Esophagus squamous epithelium (tissue), 5 donors: ENCODE data around the gene ARMC7. TPM values are rescaled to one million over a fixed set of nuclear protein-coding genes. Genes with fewer than 3 reads are reported as not detected.
A peak's percentile ranks its signal among the peaks of the same experiment; 100 is the strongest.

Experiments
- DNase-seq: peaks from one replicate; lab custom pipeline; 2025; lab: John Stamatoyannopoulos, UW
- H3K27ac ChIP-seq, 4 donors: fragments of 200-600 bp; sonication (generic); one replicate each; pipeline ENCODE4 v1.5.1; 2016 to 2019; ENCODE audit warnings: mild to moderate bottlenecking in 1 of 4
- H3K27me3 ChIP-seq, 4 donors: fragments of 200-600 bp; sonication (generic); 1 replicate in 3 of 4; 2 replicates in 1 of 4; pipeline versions ENCODE4 v1.5.1 to v1.6.0; 2017 to 2021; ENCODE audit warnings: antibody characterized with exemption in 1 of 4
- H3K36me3 ChIP-seq, 3 donors: fragments of 200-600 bp; sonication (generic); one replicate each; pipeline ENCODE4 v1.5.1; 2016 to 2019
- H3K4me1 ChIP-seq, 3 donors: fragments of 200-600 bp; sonication (generic); one replicate each; pipeline ENCODE4 v1.5.1; 2017 to 2019
- H3K4me3 ChIP-seq, 4 donors: fragments of 200-600 bp; sonication (generic); 1 replicate in 3 of 4; 2 replicates in 1 of 4; pipeline ENCODE4 v1.5.1; 2016 to 2019; ENCODE audit warnings: mild to moderate bottlenecking in 2 of 4, moderate library complexity in 1 of 4
- H3K9me3 ChIP-seq, 3 donors: fragments of 200-600 bp; sonication (generic); one replicate each; pipeline ENCODE4 v1.5.1; 2016 to 2019
- CTCF ChIP-seq, 6 experiments: fragments of 450-650 bp in 4 of 6; fragments of 200-600 bp in 2 of 6; sonication (generic) in 2 of 6; IDR thresholded peaks; one replicate each; pipeline ENCODE4 v1.5.1; 2016 to 2019; ENCODE audit warnings: antibody characterized with exemption in 6 of 6, mild to moderate bottlenecking in 4 of 6, moderate library complexity in 4 of 6
- POLR2A ChIP-seq, 4 donors: fragments of 450-650 bp; IDR thresholded peaks; one replicate each; pipeline ENCODE4 v1.6.1; 2017; ENCODE audit warnings: antibody characterized with exemption in 4 of 4, mild to moderate bottlenecking in 4 of 4, moderate library complexity in 3 of 4
- WGBS, 2 donors: methylation state at CpG; one replicate each; pipeline ENCODE4 v1.1.5; 2018; 5-methylcytosine and 5-hydroxymethylcytosine counted together
- intact Hi-C: fragments of 100-400 bp; cut with DNase I; formaldehyde crosslinking; loops from one replicate; pipeline ENCODE4 v1.15.0; 2022
- small RNA-seq, 4 donors: library from RNA; depleted of rRNA; stranded (forward); fragments of <200 nt; gene quantifications; one replicate each; pipeline ENCODE3, GENCODE V24; 2016
- total RNA-seq, 4 donors: library from RNA; depleted of rRNA; stranded (reverse); fragments of >200 nt; gene quantifications; one replicate each; pipeline ENCODE4 v1.1.0, GENCODE V29; 2016
- donor health status: DM: yes; HTN: yes; CAD: no.

The ARMC7 gene
- total RNA-seq, 4 donors from 2014 or later: 4.0 to 9.1 (median 5.3) TPM

GRCh38 chr17:75173526-75173925, 63.8 kb downstream of the ARMC7 start:
- Histone ChIP-seq H3K4me1 (peaks cover 0 to 57% (median 5%) of the 10 kb centered on the region in 3 donors), H3K27me3 (no peaks in the 10 kb centered on the region), H3K36me3 (peaks cover 11 to 98% (median 36%) of the 10 kb centered on the region in 3 donors), H3K27ac (peak overlapping the region in 1 of 4 donors; percentile 9), H3K9me3 (no peaks in the 10 kb centered on the region), H3K4me3 (no peak overlapping the region)
- DNase-seq: no peak
- TF ChIP-seq CTCF (IDR thresholded peaks at IDR 0.05) (no peak), POLR2A (IDR thresholded peaks at IDR 0.05) (no peak)
- 69 to 80% methylated on average over 2 of the region's 4 CpGs for WGBS, 2 donors
- intact Hi-C loops: loop anchor here (5.0 kb wide), 1 partner anchor 56 kb away; no protein-coding TSS in a partner anchor

GRCh38 chr17:75174996-75175395, 65.2 kb downstream of the ARMC7 start:
- TF ChIP-seq CTCF (IDR thresholded peaks at IDR 0.05) (no peak), POLR2A (IDR thresholded peaks at IDR 0.05) (no peak)
- H3K4me3 ChIP-seq: no peak overlapping the region
- H3K4me1 ChIP-seq: peaks cover 6 to 71% (median 16%) of the 10 kb centered on the region in 3 donors
- WGBS, 2 donors: 97 to 98% methylated on average over 11 of the region's 11 CpGs
- peaks cover 11 to 98% (median 32%) of the 10 kb centered on the region in 3 donors for H3K36me3 ChIP-seq
- H3K27ac ChIP-seq: no peak overlapping the region
- no peaks in the 10 kb centered on the region for H3K27me3 ChIP-seq
- H3K9me3 ChIP-seq: no peaks in the 10 kb centered on the region
- DNase-seq: no peak
- intact Hi-C loops: loop anchor here (5.0 kb wide), 1 partner anchor 58 kb away; no protein-coding TSS in a partner anchor

- TF ChIP-seq CTCF (IDR thresholded peaks at IDR 0.05): no peak
- TF ChIP-seq POLR2A (IDR thresholded peaks at IDR 0.05): no peak
- Histone ChIP-seq H3K9me3 (no peaks in the 10 kb centered on the region), H3K4me1 (peaks cover 6 to 78% (median 24%) of the 10 kb centered on the region in 3 donors), H3K4me3 (no peak overlapping the region), H3K27me3 (no peaks in the 10 kb centered on the region), H3K36me3 (peaks cover 11 to 84% (median 32%) of the 10 kb centered on the region in 3 donors), H3K27ac (no peak overlapping the region)
- no peak for DNase-seq
- intact Hi-C loops: no loop called here
- 77 to 85% methylated on average over 4 to 5 of the region's 5 CpGs for WGBS, 2 donors
Observed at GRCh38 chr17:75176625-75177024, 66.9 kb downstream of the ARMC7 start.

- 83 to 84% methylated on average over 6 of the region's 6 CpGs for WGBS, 2 donors
- TF ChIP-seq POLR2A (IDR thresholded peaks at IDR 0.05) (no peak), CTCF (IDR thresholded peaks at IDR 0.05) (no peak)
- peaks cover 6 to 67% (median 24%) of the 10 kb centered on the region in 3 donors for H3K4me1 ChIP-seq
- H3K27ac ChIP-seq: no peak overlapping the region
- H3K27me3 ChIP-seq: no peaks in the 10 kb centered on the region
- intact Hi-C loops: no loop called here
- peaks cover 11 to 67% (median 22%) of the 10 kb centered on the region in 3 donors for H3K36me3 ChIP-seq
- DNase-seq: no peak
- no peak overlapping the region for H3K4me3 ChIP-seq
- H3K9me3 ChIP-seq: no peaks in the 10 kb centered on the region
Observed at GRCh38 chr17:75178453-75178852, 68.7 kb downstream of the ARMC7 start.

Small RNAs within 50 kb of the gene (small RNA-seq; reads per million reads assigned to genes)
- gene AC111186.1 (0 reads per million in 4 donors), gene RF00019 (0 reads per million in 4 donors)

Other genes starting within 250 kb of the ARMC7 start
- 10 to 100 TPM; 24.4 to 46.4 (median 32.4) TPM for gene FDXR, start 237.0 kb upstream of the ARMC7 start, total RNA-seq
- gene FADS6, start 216.3 kb upstream of the ARMC7 start, total RNA-seq: 1 to 10 TPM in 2 of 4 donors, under 1 TPM in 2; 0.19 to 6.0 (median 1.9) TPM
- 10 to 100 TPM in 1 of 4 donors, 1 to 10 TPM in 3; 2.9 to 12.1 (median 6.7) TPM for gene USH1G, start 186.7 kb upstream of the ARMC7 start, total RNA-seq
- gene OTOP2, start 185.7 kb upstream of the ARMC7 start, total RNA-seq: 1 to 10 TPM in 1 of 4 donors, under 1 TPM in 2, not detected in 1; 0.38 to 1.4 (median 0.41) TPM
- 10 to 100 TPM in 3 of 4 donors, 1 to 10 TPM in 1; 7.1 to 33.9 (median 24.0) TPM for gene OTOP3, start 174.1 kb upstream of the ARMC7 start, total RNA-seq
- 1 to 10 TPM; 1.7 to 6.3 (median 2.6) TPM for gene HID1, start 137.2 kb upstream of the ARMC7 start, total RNA-seq
- gene CDR2L, start 122.3 kb upstream of the ARMC7 start, total RNA-seq: 1 to 10 TPM; 5.3 to 7.9 (median 6.7) TPM
- gene MRPL58, start 97.3 kb upstream of the ARMC7 start, total RNA-seq: 100 to 1,000 TPM in 1 of 4 donors, 10 to 100 TPM in 3; 44.4 to 110 (median 61.6) TPM
- gene ATP5PD, start 63.0 kb upstream of the ARMC7 start, total RNA-seq: 100 to 1,000 TPM; 252 to 300 (median 277) TPM
- gene KCTD2, start 62.7 kb upstream of the ARMC7 start, total RNA-seq: 10 to 100 TPM; 11.5 to 17.6 (median 14.2) TPM
- gene SLC16A5, start 22.0 kb upstream of the ARMC7 start, total RNA-seq: 10 to 100 TPM; 13.4 to 22.9 (median 17.4) TPM
- 10 to 100 TPM; 81.7 to 97.5 (median 88.4) TPM for gene NT5C, start 21.8 kb downstream of the ARMC7 start, total RNA-seq
- gene JPT1, start 44.5 kb downstream of the ARMC7 start, total RNA-seq: 100 to 1,000 TPM in 3 of 4 donors, 10 to 100 TPM in 1; 82.2 to 249 (median 196) TPM
- gene SUMO2, start 73.0 kb downstream of the ARMC7 start, total RNA-seq: 100 to 1,000 TPM in 1 of 4 donors, 10 to 100 TPM in 3; 49.5 to 110 (median 69.5) TPM
- gene NUP85, start 95.7 kb downstream of the ARMC7 start, total RNA-seq: 10 to 100 TPM; 17.5 to 33.3 (median 29.0) TPM
- 10 to 100 TPM; 23.9 to 39.2 (median 29.8) TPM for gene GGA3, start 151.6 kb downstream of the ARMC7 start, total RNA-seq
- gene MRPS7, start 151.9 kb downstream of the ARMC7 start, total RNA-seq: 10 to 100 TPM; 42.2 to 62.6 (median 48.7) TPM
- 10 to 100 TPM; 14.6 to 28.0 (median 21.2) TPM for gene MIF4GD, start 161.3 kb downstream of the ARMC7 start, total RNA-seq
- gene SLC25A19, start 179.5 kb downstream of the ARMC7 start, total RNA-seq: 10 to 100 TPM in 2 of 4 donors, 1 to 10 TPM in 2; 9.2 to 15.2 (median 11.2) TPM